Activated CD4-positive, alpha-beta T cell treated with anti-CD3 and anti-CD28 coated beads, Interleukin-2, amount 50 U/mL, for 4 hours (primary cell): ENCODE results near the gene CCDC134.

ENCODE experiments used
- DNase-seq, 2 experiments: peaks; one replicate each; pipeline ENCODE4 v3.0.0-alpha.2; 2020

CCDC134 gene

DNA sequence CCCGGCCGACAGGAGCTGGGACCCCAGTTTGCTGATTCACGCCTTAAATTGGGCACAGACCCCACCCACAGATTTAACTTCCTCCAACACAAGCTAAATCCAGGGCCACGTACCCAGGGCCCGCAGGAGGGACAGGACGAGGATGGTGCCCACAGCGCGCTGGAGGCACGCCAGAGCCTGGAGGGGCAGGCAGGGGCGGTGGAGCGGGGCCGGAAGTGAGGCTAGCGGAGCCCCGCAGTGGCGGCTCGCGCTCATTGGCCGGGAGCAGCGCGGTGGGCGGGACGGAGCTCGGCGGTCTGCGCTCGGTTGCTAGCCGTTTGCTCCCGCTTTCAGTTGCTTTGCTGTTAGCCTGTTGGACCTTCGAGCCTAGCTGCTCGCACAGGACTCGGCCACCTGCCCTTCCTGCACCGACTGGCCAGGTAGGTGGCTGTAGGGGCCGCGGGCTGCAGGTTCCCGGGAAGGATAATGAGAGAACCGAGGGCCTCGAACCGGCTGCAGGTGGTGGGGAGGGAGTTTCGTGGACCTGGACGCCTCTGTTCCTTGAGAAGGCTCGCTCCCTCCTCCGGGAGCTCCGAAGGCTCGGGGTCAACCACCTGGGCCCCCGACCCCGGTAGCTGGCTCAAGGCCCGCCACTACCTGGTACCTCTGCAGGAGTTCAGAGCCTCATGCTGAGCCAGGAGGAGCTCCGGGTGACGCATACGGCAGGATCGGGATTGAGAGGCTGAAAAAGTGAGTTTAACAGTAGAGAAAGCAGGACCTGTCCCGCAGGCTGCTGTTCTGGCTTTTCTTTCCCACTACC lies at the start of gene CCDC134:
TSS of gene CCDC134 (plus strand) at position 332 of the 799 bp plus-strand sequence. CDS start 8,212 bp downstream, outside the sequence.
- peak; percentile 84 for DNase-seq

DNA sequence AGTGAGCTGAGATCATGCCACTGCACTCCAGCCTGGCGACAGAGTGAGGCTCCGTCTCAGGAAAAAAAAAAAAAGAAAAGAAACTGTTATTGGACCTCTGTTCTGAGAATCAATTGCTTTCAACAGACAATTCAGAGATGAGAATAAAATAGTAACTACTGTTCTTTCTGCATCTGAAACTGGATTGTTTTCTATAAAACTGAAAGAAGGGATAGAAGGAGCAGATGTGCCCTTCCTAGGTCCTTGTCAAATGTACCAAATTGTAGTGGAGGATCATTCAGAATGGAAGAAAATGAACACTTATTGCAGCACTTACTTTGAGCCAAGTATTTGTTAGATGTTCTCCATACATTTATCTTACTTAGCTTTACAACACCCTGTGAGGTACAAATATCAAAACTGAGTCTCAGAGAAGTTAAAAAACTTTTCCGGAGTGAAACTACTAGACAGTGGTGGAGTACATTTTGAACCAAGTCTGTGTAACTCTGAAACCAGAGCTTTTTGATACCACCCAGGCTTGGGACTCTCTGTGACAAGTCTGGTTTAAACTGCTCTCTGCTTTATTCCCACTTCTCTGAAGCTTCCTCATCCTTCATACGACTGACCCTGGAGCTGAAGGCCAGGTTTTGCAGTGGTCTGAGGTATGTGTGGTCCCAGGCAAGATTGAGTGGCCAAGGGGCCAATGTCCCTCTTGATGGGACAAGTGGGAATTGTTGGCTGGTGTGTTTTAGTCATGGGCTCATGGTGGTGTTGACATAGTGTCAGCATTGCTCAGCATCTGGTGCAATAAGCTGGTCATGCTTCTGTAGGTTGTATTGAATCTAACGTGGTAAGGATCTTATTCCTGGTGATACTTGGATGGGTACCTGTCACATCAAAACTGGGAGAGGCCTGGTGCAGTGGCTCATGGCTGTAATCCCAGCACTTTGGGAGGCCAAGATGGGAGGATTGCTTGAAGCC lies 48.2 kb upstream of the CCDC134 start:
- DNase-seq, result no peak

DNA sequence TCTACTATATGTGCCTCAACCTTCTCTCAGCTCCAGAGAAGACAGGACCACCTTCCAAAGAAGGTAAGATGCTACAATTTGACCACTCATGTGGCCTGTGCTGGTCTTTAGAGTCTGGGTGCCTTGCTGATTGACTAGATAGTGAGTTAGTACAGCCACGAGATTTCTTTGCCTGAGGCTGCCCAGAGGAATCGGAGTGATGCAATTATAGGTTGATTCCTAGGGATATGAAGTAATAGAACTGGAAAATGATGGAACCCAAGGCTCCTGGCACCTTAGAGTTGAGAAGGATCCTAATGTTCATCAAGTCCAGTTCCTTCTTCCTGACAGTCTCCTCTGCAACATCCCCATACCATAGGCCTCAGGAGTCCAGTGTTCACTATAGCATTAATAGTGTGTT lies 46.5 kb upstream of the CCDC134 start:
- DNase-seq, result no peak

DNA sequence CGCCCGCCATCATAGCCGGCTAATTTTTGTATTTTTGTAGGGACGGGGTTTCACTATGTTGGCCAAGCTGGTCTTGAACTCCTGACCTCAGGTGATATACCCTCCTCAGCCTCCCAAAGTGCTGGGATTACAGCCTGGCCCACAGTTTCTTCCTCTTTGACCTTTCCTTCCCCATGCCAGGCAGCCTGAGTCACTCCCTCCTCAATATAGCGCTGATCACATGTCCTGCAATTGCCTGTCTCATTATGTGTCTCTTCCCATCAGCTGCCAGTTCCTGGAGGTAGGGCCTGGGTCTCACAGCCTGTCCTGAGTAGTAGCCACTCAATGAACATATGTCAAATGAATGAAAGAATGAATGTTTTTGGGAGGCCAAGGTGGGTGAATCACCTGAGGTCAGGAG lies 43.0 kb upstream of the CCDC134 start:
- DNase-seq, result no peak

DNA sequence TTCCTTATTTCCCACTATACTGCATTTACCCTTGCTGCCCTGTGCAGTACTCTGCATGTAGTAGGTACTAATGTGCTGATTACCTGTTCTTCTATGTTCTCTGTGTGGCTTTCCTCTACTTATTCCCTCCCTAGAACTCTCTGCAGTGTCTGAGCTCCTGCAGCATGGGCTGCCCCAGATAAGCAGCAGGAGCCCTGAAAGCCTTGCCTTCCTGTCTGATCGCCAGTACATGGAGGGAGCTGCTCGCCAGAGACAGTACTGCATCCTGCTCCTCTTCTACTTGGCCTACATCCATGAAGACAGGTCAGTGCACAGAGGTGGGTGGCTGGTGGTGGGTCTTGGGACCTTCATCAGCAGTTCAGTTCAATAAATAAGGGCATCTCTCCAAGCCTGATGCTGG lies 42.2 kb upstream of the CCDC134 start:
- DNase-seq, result no peak

DNA sequence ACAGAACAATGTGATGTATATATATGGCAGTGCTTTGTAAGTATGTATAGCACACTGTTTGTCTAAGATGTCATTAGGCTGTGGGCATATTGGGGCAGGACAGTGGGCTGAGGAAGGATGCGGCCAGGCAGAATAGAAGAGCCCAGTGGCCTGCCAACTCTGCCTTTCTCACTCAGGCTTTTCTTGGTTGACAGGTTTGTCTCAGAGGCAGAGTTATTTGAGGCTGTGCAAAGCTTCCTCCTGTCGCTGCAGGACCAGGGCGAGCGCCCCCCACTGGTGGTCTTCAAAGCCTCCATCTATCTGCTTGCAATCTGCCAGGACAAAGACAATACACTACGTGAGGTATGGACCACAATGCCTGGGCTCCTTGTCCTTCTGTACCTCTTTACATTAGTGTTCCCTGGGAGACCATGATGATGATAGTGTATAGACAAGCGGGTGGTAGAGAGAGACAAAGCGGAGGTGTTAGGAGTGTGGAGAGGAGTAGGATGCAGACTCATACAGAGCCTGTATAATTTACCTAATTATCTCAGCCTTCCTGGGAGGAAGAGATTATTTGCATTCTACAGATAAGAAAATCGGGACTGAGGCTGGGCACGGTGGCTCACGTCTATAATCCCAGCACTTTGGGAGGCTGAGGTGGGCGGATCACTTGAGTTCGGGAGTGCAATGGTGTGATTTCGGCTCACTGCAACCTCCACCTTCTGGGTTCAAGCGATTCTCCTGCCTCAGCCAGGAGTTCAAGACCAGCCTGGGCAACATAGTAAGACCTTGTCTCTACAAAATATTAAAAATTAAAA lies 37.3 kb upstream of the CCDC134 start:
- DNase-seq, result peak in 1 of 2 experiments; percentile 6

DNA sequence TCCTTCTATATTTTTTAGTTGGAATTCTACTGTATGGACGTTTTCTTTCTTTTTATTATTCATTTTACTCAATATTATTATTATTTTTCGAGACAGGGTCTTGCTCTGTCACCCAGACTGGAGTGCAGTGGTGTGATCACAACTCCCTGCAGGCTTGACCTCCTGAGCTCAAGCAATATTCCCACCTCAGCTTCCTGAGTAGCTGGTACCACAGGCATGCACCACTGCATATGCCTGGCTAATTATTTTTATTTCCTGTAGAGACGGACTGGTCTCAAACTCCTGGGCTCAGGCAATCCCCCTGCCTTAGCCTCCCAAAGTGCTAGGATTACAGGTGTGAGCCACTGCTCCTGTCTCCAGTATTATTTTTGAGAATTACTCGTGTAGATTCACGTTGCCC lies 34.0 kb upstream of the CCDC134 start:
- no peak for DNase-seq

DNA sequence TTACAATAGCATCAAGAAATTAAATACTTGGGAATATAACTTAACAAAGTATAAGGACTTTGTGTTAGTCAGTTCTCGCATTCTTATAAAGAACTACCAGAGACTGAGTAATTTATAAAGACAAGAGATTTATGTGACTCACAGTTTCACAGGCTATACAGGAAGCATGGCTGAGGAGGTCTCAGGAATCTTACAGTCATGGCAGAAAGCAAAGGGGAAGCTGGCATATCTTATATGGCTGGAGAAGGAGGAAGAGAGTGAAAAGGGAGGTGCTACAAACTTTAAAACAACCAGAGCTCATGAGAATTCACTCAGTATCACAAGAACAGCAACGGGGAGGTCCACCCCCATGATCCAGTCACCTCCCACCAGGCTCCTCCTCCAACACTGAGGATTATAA lies 32.0 kb upstream of the CCDC134 start:
- no peak for DNase-seq

DNA sequence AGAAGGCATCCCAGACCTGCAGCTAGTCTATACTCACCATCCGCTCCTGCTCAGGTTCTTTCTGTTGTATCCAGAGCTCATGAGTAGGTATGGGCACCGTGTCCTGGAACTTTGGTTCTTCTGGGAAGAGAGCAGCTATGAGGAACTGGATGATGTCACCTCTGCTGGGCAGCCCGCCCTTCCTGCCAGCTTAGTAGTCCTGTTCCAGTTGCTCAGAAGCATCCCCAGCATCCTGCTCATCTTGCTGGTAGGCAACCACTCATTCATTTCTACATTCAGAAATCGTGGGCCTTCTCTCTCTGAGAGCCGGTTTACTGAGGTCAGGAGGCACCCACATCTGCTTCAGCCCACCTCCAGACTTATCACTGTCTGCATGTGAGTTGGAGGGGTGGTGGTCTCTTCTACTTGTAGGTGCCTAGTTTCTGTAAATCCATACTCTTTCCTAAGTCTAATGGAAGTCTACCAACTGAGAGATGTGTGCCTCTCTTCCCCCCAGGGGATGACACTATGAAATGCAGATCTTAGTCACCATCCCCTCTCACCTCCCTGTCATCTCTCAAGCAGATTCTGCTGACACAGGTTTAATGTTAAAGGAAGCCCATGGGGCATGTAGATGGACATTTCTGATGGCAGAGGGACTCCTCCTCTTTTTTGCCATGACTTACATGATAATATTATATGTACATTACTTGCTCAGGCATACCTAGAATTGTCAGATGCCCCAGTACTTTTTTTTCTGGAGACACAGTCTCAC lies 29.6 kb upstream of the CCDC134 start:
- DNase-seq, result no peak

DNA sequence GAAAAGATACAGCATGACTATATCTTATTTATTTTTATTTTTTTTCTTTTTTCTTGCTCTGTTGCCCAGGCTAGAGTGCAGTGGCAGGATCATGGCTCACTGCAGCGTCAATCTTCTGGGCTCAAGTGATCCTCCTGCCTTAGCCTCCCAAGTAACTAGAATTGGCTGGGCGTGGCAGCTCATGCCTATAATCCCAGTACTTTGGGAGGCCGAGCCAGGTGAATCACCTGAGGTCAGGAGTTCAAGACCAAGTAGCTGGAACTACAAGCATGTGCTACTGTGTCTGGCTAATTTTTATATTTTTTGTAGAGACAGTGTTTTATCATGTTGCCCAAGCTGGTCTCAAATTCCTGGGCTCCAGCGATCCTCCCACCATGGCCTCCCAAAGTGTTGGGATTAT lies 28.3 kb upstream of the CCDC134 start:
- DNase-seq, result no peak

DNA sequence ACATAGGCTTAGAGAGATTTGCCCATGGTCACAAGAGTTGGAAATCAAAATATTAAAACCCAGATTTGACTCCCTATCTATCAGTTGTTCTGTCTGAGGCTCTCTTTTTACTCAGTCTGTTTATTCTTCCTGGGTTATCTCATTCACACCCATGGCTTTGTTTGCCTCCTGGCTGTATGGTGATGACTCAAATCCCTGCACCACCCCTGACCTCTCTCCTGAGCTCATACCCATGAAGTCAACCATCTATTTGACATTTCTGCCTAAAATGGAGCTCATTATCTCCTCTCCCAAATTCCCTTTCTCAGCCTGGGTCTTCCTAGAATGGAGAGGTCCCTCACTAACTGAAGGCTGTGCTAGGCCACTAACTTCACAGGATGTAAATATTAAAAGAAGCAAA lies 27.8 kb upstream of the CCDC134 start:
- no peak for DNase-seq

DNA sequence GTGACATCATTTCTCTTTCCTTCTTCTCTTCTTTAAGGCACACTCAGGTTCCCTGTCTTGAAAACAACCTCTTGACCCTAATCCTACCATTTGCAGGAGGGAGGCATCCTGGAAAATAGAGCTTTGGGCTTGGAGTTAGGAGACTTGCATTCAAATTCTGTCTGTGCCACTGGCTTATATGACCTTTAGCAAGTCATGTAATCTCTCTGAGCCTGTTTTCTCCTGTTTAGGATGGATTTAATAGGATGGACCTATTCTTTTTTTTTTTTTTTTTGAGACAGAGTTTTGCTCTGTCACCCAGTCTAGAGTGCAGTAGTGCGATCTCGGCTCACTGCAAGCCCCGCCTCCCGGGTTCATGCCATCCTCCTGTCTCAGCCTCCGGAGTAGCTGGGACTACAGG lies 25.1 kb upstream of the CCDC134 start:
- no peak for DNase-seq

DNA sequence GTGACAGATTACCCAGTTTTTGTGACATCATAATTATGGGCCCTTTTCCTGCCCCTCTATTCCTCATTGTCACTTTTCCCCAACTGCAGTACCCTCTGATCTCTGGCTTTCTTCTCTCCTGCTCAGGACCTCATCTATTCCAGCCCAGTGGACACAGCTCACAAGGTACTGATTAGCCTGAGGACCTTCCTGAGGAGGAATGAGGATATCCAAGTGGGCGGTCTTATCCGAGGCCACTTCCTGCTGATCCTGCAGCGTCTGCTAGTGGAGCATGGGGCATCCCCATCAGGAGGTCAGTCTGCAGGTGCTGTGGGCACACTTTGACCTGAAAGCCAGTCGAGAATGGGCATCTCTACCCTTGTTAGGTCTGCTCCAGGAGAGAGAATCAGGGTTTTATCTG lies 24.5 kb upstream of the CCDC134 start:
- DNase-seq, result no peak

DNA sequence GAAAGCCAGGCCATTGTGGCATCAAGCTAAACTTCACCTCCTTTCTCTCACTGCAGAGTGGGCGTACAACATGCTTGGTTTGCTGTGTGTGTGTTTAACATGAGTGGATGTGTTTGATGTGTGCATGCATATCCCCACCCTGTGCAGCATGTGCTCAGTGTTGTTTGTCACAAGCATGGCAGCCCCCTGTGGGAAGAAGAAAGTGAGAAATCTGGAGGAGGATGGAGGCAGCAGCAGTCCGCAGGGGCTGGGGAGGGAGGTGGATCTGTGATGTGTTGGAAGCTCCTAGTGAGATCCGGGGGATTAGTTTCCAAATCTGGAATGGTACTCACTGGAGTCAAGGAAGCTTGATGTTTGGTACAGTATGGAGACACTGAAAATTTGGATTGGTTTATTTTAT lies 24.1 kb upstream of the CCDC134 start:
- DNase-seq, result no peak

DNA sequence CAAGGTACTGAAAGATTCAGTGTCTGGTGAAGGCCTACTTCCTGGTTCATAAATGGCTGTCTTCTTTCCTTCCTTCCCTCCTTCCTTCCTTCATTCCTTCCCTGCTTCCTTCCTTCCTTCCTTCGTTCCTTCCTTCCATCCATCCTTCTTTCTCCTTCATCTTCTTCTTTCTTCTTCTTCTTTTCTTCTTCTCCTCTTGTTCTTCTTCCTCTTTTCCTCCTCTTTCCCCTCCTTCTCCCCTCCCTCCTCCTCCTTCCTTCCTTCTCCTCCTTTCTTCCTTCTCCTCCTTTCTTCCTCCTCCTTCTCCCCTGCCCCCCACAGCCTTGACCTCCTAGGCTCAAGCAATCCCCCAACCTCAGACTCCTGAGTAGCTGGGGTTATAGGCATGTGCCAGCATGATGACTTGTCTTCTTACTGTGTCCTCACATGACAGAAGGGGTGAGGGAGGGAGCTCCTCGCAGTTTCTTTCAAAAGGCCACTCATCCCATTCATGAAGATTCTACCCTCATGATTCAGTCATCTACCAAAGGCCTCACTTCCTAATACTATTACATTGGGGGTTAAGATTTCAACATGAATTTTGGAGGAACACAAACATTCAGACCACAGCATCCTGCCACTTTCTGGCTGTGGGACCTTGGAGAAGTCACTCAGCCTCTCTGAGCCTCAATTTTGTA lies 22.6 kb upstream of the CCDC134 start:
- no peak for DNase-seq

DNA sequence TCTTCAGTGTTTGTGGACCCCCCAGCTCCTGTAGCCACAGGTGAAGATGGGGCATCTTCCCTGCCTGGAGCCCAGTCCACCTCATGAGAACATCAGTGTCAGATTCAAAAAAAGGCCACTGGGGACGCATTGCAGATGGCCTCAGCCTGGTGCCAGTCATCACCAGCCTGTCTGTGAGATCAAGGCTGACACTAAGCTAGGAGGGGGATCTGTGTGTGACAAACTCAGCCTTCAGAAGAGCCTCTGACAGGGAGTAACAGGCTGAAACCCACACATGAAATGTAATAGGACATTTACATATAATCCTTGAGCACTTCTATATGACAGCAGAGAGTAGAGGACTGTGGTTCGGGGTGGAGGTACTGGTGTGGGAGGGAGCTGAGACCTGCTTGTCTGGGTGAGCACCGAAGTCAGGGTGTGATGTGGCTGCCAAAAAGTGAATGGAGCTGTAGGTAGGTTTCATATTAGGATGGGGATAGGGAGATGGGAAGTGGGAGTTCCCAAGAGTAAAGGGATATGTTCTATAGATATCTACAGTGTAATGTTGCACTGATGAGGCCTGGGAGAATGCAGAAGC lies 20.5 kb upstream of the CCDC134 start:
- DNase-seq, result peak in 1 of 2 experiments; percentile 3

DNA sequence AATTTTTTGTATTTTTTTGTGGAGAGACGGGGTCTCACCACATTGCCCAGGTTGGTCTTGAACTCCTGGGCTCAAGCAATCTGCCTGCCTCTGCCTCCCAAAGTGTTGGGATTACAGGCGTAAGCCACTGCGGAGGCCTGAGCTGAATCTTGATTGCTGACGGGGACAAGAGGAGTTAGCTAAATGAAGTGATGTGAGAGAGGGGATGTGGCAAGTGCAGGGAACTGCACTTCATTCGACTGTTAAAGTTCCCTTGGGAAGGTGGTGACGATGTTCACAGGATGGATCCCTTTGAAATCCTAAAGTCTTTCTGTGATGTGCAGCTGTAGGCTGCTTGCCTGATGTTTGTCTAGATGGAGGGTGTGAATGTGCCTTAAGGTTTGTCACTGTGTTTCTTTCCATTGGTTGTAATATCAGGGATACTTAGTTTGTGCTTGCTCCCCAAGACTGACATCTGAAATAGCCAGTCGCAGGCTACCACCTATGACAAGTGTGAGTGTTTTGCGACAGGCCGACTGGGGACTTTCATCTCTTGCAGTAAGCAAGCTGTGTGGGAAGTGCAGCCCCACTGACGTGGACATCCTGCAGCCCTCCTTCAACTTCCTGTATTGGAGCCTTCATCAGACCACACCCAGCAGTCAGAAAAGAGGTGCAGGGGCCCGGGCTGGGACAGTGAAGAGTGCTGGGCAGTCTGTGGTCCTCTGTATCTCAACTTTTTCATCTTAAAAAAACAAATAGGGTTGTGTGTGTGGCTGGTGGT lies 19.6 kb upstream of the CCDC134 start:
- DNase-seq, result peak; percentile 77

DNA sequence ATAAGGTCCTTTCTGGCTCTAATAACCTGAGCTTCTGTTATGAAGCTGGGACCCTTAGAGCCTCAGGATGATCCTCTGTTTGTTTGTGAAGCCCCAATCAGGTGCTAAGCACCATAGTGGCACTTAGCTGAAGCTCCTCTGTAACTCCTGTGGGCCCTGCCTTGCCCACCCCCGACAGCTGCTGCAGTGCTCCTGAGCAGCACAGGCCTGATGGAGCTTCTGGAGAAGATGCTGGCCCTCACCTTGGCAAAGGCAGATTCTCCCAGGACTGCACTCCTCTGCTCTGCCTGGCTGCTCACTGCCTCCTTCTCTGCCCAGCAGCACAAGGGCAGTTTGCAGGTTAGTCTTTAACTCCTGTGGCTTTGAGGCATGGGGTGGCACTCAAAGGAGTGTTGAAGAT lies 19.0 kb upstream of the CCDC134 start:
- no peak for DNase-seq

DNA sequence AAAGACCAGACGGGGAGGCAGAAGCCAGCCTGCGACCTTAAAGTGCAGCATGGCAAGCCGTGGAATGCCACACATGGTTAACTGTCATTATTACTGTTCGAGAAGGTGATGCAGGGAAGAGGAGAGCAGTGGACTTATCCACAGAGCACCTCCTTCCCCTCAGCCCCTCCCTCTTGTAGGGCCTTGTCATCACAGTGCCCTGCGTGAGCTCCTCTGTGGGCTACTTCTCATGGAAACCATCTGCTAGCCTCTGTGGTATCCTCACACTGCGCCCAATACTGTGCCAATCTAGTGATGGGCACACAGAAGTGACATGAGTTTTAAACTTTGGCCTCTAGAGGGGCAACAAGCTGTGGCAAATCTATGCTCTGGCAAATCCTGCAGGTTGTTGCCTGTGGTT lies 18.2 kb upstream of the CCDC134 start:
- DNase-seq, result peak in 1 of 2 experiments; percentile 2

DNA sequence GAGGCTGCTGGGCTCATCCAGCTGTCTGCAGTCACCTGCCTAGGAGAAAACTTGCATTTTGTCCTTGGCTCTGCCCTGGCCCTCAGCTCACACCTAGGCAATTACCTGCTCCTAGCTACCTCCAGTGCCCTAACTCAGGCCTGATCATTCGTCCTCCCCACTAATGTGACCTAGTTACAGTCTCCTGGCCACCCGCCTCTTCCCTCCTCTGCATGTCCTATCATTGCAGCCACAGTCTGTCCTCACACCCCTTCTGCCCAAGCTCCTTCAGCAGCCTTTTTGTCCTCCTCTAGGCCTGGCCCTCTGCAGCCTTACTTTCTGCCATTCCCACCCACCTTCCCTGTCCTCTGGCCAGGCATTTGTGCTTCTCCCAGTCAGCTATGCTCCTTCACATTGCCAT lies 17.7 kb upstream of the CCDC134 start:
- no peak for DNase-seq

DNA sequence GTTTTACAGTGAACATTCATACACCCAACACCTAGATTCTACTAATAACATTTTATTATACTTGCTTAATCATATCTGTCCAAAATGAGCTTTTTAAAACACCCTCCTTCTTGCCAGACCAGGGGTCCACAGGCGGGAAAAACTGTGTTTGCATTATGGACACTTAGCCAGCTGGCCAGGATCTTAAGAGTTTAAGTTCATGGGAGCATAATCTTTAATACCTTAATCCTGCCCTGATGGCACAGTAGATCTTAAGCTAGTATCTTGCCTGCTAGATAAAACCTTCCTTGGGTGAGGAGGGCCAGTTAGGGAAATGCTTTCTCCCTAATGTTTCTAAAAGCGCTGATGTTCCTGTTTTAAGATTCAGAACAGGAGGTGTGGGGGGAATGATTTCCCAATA lies 13.1 kb upstream of the CCDC134 start:
- no peak for DNase-seq
